GM12875 (cell line): Measurements from ENCODE around the gene CD80.

ENCODE experiments used
- H3K4me3 ChIP-seq: one replicate; pipeline ENCODE4 v1.5.1; 2011; ENCODE audit warnings: low read depth, low read length, control low read depth
- CTCF ChIP-seq: IDR thresholded peaks from 2 replicates; pipeline ENCODE4 v1.5.1; 2011; ENCODE audit warnings: low read depth, mild to moderate bottlenecking, control low read depth, inconsistent platforms, low read length, moderate library complexity, borderline replicate concordance; ENCODE audit not compliant: insufficient read depth

The CD80 gene

DNA sequence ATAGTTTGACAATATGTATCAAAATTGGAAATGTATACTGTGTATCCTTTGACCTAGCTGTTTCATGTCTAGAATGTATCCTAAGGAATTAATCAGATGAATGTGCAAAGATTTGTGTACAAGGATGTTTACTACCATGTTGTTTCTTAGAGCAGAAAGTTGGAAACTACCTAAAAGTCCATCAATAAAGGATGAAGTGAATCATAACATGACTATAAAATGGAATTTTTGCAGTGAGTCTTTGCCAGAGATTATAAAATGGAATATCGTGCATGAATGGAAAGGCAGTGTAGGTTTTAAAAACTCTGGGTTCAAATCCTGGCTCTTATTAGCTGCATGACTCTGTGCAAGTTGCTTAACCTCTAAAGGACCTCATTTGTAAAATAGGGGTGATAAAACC is 76.3 kb downstream of the CD80 start:
- H3K4me3 ChIP-seq, result no peak overlapping the region
- no peak for TF ChIP-seq CTCF

- no peak overlapping the region for H3K4me3 ChIP-seq
- no peak for TF ChIP-seq CTCF
These were observed 78.3 kb downstream of the CD80 start for GRCh38 chr3:119481079-119481478.
